ENCODE measurements around the gene APH1A.

DNA sequence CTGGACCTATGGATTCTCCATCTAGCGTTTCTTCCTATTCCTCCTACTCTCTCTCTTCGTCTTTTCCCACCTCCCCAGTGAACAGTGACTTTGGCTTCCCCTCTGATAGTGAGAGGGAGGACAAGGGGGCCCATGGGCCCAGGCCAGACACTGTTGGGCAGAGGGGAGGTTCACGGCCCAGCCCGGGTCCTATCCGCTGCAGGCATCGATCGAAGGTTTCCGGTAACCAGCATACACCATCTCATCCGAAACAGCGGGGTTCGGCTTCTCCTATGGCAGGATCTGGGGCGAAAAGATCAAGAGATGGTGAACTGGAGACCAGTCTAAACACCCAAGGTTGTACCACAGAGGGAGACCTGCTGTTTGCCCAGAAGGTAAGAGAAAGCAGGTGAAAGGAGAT is 14.4 kb upstream of the APH1A start:
- TF ChIP-seq, protein P1, sequence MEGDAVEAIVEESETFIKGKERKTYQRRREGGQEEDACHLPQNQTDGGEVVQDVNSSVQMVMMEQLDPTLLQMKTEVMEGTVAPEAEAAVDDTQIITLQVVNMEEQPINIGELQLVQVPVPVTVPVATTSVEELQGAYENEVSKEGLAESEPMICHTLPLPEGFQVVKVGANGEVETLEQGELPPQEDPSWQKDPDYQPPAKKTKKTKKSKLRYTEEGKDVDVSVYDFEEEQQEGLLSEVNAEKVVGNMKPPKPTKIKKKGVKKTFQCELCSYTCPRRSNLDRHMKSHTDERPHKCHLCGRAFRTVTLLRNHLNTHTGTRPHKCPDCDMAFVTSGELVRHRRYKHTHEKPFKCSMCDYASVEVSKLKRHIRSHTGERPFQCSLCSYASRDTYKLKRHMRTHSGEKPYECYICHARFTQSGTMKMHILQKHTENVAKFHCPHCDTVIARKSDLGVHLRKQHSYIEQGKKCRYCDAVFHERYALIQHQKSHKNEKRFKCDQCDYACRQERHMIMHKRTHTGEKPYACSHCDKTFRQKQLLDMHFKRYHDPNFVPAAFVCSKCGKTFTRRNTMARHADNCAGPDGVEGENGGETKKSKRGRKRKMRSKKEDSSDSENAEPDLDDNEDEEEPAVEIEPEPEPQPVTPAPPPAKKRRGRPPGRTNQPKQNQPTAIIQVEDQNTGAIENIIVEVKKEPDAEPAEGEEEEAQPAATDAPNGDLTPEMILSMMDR (IDR thresholded peaks at IDR 0.05), result no peak
- no peak for TF ChIP-seq POLR2A (IDR thresholded peaks at IDR 0.05)

All from uterus (tissue), 2 donors.